ENCODE data around the gene POC1A. TPM values are rescaled to one million over a fixed set of nuclear protein-coding genes. Genes with fewer than 3 reads are reported as not detected.
A peak's percentile ranks its signal among the peaks of the same experiment; 100 is the strongest.

Gene POC1A
- total and polyA plus RNA-seq, 2 of the 8 experiments (the other 6 are each of a cell fraction or from before 2014, with no cell fraction given) = 35.7 to 39.2 TPM

DNA sequence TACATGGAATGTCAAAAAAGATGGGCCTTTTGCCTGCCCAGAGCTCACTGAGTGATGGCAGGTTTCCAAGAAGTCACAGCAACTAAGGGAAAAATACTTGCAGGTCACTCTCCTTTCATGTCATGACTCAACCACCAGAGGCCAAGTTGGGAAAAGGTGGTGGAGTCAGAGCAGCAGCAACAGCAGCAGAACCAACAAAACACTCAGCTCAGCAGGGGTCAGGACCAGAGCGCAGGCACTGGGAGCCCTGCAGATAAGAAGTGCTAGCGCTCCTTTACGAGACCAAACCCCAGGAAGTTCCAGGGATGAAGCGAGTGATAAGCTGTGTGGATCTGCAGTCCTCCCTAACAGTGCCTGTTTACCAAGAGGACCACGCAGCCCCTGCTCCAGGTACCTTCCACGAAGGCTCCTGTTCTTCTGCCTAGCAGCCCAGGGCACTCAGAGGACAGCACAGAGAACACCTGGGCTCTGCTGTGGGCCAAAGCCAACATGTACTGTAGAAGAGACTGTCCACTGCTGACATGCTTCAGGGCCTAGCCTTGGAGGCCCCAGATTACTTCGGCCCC lies 26.0 kb downstream of the POC1A start:
- H3K4me2 ChIP-seq (ENCODE audit: insufficient read depth in 1 of 2, low read depth in 2 of 2, low read length in 2 of 2) = no peak overlapping the region
- H3K23me2 ChIP-seq (ENCODE audit: low read depth, low read length) = no peaks in the 10 kb centered on the region
- no peaks in the 10 kb centered on the region for H3K9me3 ChIP-seq (ENCODE audit: insufficient read depth in 2 of 2, low read depth in 1 of 2, low read length in 1 of 2)
- H3K9ac ChIP-seq (replicated peaks in 1 of 4; ENCODE audit: extremely low read depth in 1 of 4, low read depth in 3 of 4, low read length in 3 of 4) = no peak overlapping the region
- no peak overlapping the region for H2AFZ ChIP-seq (ENCODE audit: low read length)
- H3K4ac ChIP-seq (replicated peaks; ENCODE audit: insufficient read length, low read depth, low read length) = no peak overlapping the region
- H4K20me1 ChIP-seq (replicated peaks in 1 of 2; ENCODE audit: control insufficient read depth in 1 of 2, insufficient read depth in 2 of 2, low read length in 2 of 2) = peaks cover 0 to 2% of the 10 kb centered on the region in 2 experiments
- H3K27me3 ChIP-seq (replicated peaks in 1 of 4; ENCODE audit: control insufficient read depth in 3 of 4, extremely low read depth in 1 of 4, insufficient read depth in 3 of 4, low read length in 3 of 4) = no peaks in the 10 kb centered on the region
- H2BK15ac ChIP-seq (ENCODE audit: low read length) = no peak overlapping the region
- no peak overlapping the region for H3K56ac ChIP-seq (replicated peaks; ENCODE audit: insufficient read length, low read depth, low read length)
- POLR2A ChIA-PET (ENCODE audit: partially characterized antibody) = interaction anchor here (1.7 kb wide), 1 partner anchor 9 kb away, joined by 5 read pairs; no protein-coding TSS in a partner anchor
- H3K36me3 ChIP-seq (ENCODE audit: control insufficient read depth in 2 of 4, insufficient read depth in 4 of 4, low read length in 3 of 4) = peaks cover 0 to 5% (median 3%) of the 10 kb centered on the region in 4 experiments; a peak in 3 of 8 replicates
- WGBS, 2 experiments (ENCODE audit: extremely low coverage in 1 of 2, insufficient coverage in 1 of 2, insufficient read length in 1 of 2, insufficient replicate concordance in 2 of 2, low coverage in 1 of 2, low lambda C conversion rate in 2 of 2, missing lambda C conversion rate in 1 of 2) = 85% methylated on average over 7 of the region's 7 CpGs; no CpG with 5 or more reads in 1 of the 2 experiments
- H4K5ac ChIP-seq (ENCODE audit: insufficient read length, low read depth, low read length) = no peak overlapping the region
- no peaks in the 10 kb centered on the region for H3K4me1 ChIP-seq (replicated peaks in 1 of 4; ENCODE audit: control insufficient read depth in 3 of 4, insufficient read depth in 4 of 4, low read length in 3 of 4)
- H4K8ac ChIP-seq (ENCODE audit: extremely low read depth, insufficient read depth, low read length) = 0 out of 2 replicates have a peak overlapping the region, but pooled peaks have one; percentile 47
- DNase-seq (ENCODE audit: low read depth in 1 of 2, low spot score in 2 of 2) (no peak), FAIRE-seq (no peak)
- H3K23ac ChIP-seq (ENCODE audit: insufficient read length) = no peak overlapping the region
- H4K91ac ChIP-seq (replicated peaks; ENCODE audit: insufficient read length, low read length) = no peak overlapping the region
- no peak overlapping the region for H3K27ac ChIP-seq (ENCODE audit: low read depth, low read length)
- H3K79me1 ChIP-seq (ENCODE audit: low read depth, low read length) = peaks cover 5% of the 10 kb centered on the region; the same call in 1 of the 2 replicates
- no peak overlapping the region for H3K4me3 ChIP-seq (ENCODE audit: extremely low read depth in 1 of 4, insufficient read depth in 2 of 4, low read depth in 3 of 4, low read length in 4 of 4)
- no peaks in the 10 kb centered on the region for H3K79me2 ChIP-seq (ENCODE audit: control insufficient read depth in 1 of 2, insufficient read depth in 2 of 2, low read length in 2 of 2)
- no peak overlapping the region for H2BK20ac ChIP-seq (ENCODE audit: low read length)
- CTCF ChIA-PET (ENCODE audit: partially characterized antibody) = interaction anchor here (1.0 to 5.8 kb wide), 5 partner anchors 9 to 137 kb away, joined by 3 to 40 read pairs (median 7); no protein-coding TSS in a partner anchor
- no peak overlapping the region for H3K14ac ChIP-seq (ENCODE audit: insufficient read length)
- no peak overlapping the region for H2BK12ac ChIP-seq (ENCODE audit: low read depth, low read length)
- no peak overlapping the region for H2BK5ac ChIP-seq (ENCODE audit: low read depth, low read length)
- no peak overlapping the region for H2BK120ac ChIP-seq (replicated peaks; ENCODE audit: low read depth, low read length)
- H3K18ac ChIP-seq (ENCODE audit: extremely low read depth, low read length) = no peak overlapping the region
- H2AK5ac ChIP-seq (ENCODE audit: low read depth, low read length) = no peak overlapping the region
- TF ChIP-seq SP4 (IDR thresholded peaks at IDR 0.05; ENCODE audit: low read length) (no peak), RFX5 (IDR thresholded peaks at IDR 0.05; ENCODE audit: borderline replicate concordance, low read depth, low read length) (no peak), ATF2 (IDR thresholded peaks at IDR 0.05; ENCODE audit: low read length) (no peak), JUN (IDR thresholded peaks at IDR 0.05; ENCODE audit: low read depth, low read length) (no peak), RAD21 (IDR thresholded peaks at IDR 0.05 in 1 of 2, conservative IDR thresholded peaks at IDR 0.05 in 1 of 2; ENCODE audit: low read depth in 2 of 2, low read length in 2 of 2) (no peak), TEAD4 (IDR thresholded peaks at IDR 0.05; ENCODE audit: low read depth, low read length) (no peak), POLR2AphosphoS5 (IDR thresholded peaks at IDR 0.05; ENCODE audit: low read depth, low read length) (no peak), MAFK (IDR thresholded peaks at IDR 0.05; ENCODE audit: low read depth, low read length) (no peak), CHD2 (IDR thresholded peaks at IDR 0.05; ENCODE audit: low read length) (no peak), YY1 (IDR thresholded peaks at IDR 0.05; ENCODE audit: low read depth, low read length) (no peak), NRF1 (IDR thresholded peaks at IDR 0.05; ENCODE audit: low read depth, low read length) (no peak), SIX5 (IDR thresholded peaks at IDR 0.05; ENCODE audit: low read depth, low read length) (no peak), GTF2F1 (IDR thresholded peaks at IDR 0.05; ENCODE audit: borderline replicate concordance, low read depth, low read length) (no peak)

Data from H1 (cell line).